ENCODE data around the gene HPCAL1. TPM values are rescaled to one million over a fixed set of nuclear protein-coding genes. Genes with fewer than 3 reads are reported as not detected.
"Not testable (repeated sequence)": the region's sequence is repeated elsewhere in the genome, so short reads cannot be mapped to it uniquely, and the experiment has no call there.

HPCAL1 gene
- total RNA-seq, 1 donor from 2014 or later = 15.9 TPM

- Mint-ChIP-seq H3K4me3 (no peak overlapping the region), H3K27me3 (peaks cover 11% of the 10 kb centered on the region), H3K9me3 (no peaks in the 10 kb centered on the region), H3K27ac (no peak overlapping the region), H3K36me3 (ENCODE audit: low read depth) (no peaks in the 10 kb centered on the region), H3K4me1 (no peaks in the 10 kb centered on the region)
- no peak for TF ChIP-seq CTCF (IDR thresholded peaks at IDR 0.05)
- no peak for ATAC-seq (ENCODE audit: low read depth)
- CTCF ChIA-PET = no interaction called here
- intact Hi-C loops (cut with micrococcal nuclease) = no loop called here
- POLR2A ChIA-PET = no interaction called here
- no peak for DNase-seq
Measured at GRCh38 chr2:10258726-10259125, 44.0 kb upstream of the HPCAL1 start.

GRCh38 chr2:10260130-10260529 lies 42.6 kb upstream of the HPCAL1 start:
- H3K27me3 Mint-ChIP-seq = peaks cover 11% of the 10 kb centered on the region
- DNase-seq (no peak), ATAC-seq (ENCODE audit: low read depth) (no peak)
- intact Hi-C loops (cut with micrococcal nuclease) = no loop called here
- no peaks in the 10 kb centered on the region for H3K36me3 Mint-ChIP-seq (ENCODE audit: low read depth)
- CTCF ChIA-PET = no interaction called here
- no peak overlapping the region for H3K27ac Mint-ChIP-seq
- no peak for TF ChIP-seq CTCF (IDR thresholded peaks at IDR 0.05)
- no peaks in the 10 kb centered on the region for H3K9me3 Mint-ChIP-seq
- no peak overlapping the region for H3K4me3 Mint-ChIP-seq
- no peaks in the 10 kb centered on the region for H3K4me1 Mint-ChIP-seq
- POLR2A ChIA-PET = no interaction called here

- CTCF ChIA-PET; H3K4me3 Mint-ChIP-seq; DNase-seq; H3K27me3 Mint-ChIP-seq; ATAC-seq (ENCODE audit: low read depth); intact Hi-C loops (cut with micrococcal nuclease); H3K36me3 Mint-ChIP-seq (ENCODE audit: low read depth); POLR2A ChIA-PET; H3K9me3 Mint-ChIP-seq; H3K27ac Mint-ChIP-seq; H3K4me1 Mint-ChIP-seq: not testable (repeated sequence)
Measured at GRCh38 chr2:10263526-10263925, 39.2 kb upstream of the HPCAL1 start.

GRCh38 chr2:10264506-10265328 lies 38.0 kb upstream of the HPCAL1 start:
- intact Hi-C loops (cut with micrococcal nuclease) = no loop called here
- no peak for ATAC-seq (ENCODE audit: low read depth)

GRCh38 chr2:10265329-10266132 lies 37.2 kb upstream of the HPCAL1 start:
- no peaks in the 10 kb centered on the region for H3K9me3 Mint-ChIP-seq
- ATAC-seq (ENCODE audit: low read depth) = no peak
- intact Hi-C loops (cut with micrococcal nuclease) = no loop called here
- ChIA-PET CTCF (interaction anchor here (3.0 kb wide), 1 partner anchor 169 kb away, joined by 9 read pairs; no protein-coding TSS in a partner anchor), POLR2A (no interaction called here)
- H3K27ac Mint-ChIP-seq = no peak overlapping the region
- no peak for DNase-seq
- TF ChIP-seq CTCF (IDR thresholded peaks at IDR 0.05) = no peak
- H3K27me3 Mint-ChIP-seq = peaks cover 2% of the 10 kb centered on the region
- H3K36me3 Mint-ChIP-seq (ENCODE audit: low read depth) = no peaks in the 10 kb centered on the region
- H3K4me1 Mint-ChIP-seq = peaks cover 2% of the 10 kb centered on the region
- no peak overlapping the region for H3K4me3 Mint-ChIP-seq

More at GRCh38 chr2:10264506-10265328, 38.0 kb upstream of the HPCAL1 start:
- Mint-ChIP-seq H3K9me3 (no peaks in the 10 kb centered on the region), H3K4me3 (no peak overlapping the region), H3K36me3 (ENCODE audit: low read depth) (no peaks in the 10 kb centered on the region), H3K4me1 (no peaks in the 10 kb centered on the region), H3K27ac (no peak overlapping the region), H3K27me3 (peaks cover 2% of the 10 kb centered on the region)
- ChIA-PET POLR2A (no interaction called here), CTCF (interaction anchor here (3.0 kb wide), 1 partner anchor 170 kb away, joined by 9 read pairs; no protein-coding TSS in a partner anchor)
- no peak for DNase-seq
- no peak for TF ChIP-seq CTCF (IDR thresholded peaks at IDR 0.05)

Measured in activated B cell treated with CpG ODN at 0.5 μM for 24 hours (primary cell).